ENCODE data around the gene INSL6.
"Not testable (repeated sequence)": the region's sequence is repeated elsewhere in the genome, so short reads cannot be mapped to it uniquely, and the experiment has no call there.

INSL6 gene

DNA sequence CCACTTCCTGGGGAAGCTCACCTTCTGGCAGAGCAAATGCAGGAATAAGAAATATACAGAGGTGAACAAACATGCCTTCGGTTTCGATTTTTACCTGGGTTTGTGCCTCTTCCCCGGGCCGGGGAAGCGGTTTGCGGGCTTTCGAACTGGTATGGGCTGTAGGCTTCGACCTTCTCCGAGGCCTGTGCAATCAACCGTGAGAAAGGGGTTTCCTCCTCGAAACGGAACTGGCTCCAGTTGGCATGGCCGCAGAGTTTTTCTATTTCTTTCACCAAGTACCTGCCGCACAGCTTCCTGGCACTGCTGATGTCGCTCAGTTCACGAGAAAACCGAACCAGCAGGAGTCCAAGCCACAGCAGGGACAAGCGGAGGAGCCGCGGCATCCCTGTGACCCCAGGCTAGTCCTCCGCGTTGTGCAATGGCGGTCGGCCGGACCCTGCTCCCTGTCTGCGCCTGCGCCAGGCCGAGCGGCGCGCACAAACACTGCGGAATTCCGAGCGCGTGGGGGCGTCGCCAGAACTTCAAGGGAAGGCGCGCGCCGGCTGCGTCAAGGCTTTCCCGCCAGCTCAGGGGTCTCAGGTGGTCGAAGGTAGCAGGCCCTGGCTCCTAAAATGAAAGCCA is at the start of gene INSL6:
Gene INSL6, minus strand, starts transcription at position 420 of the 621 bp plus-strand sequence. Its CDS starts 37 bp downstream, at position 383.
- DNase-seq: no peak

GRCh38 chr9:5231212-5231611 is 45.8 kb upstream of the INSL6 start, which contains the start of gene INSL4:
INSL4 (plus strand) TSS chr9:5231419; CDS start chr9:5231524, 105 bp downstream.
- DNase-seq: no peak

DNA sequence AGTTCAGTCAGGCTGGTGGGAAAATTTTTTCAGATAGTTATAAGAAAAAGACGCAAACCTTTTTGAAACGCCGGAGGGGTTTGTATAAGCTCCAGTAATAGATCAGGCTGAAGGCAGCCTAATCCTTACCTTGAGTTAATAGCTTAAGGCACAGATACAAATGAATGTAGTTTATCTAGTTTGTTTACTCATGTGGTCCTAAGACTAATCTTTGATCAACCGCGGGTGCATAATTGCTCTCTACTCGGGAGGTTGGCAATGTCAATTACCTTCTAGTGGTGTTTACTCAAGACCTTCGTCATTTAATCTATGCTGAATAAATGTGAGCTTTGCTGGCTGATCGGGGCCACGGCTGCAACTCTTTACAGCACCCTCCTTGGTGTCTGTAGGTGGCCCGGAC is 45.1 kb upstream of the INSL6 start:
- no peak for DNase-seq

- no peak for DNase-seq
These were observed 19.6 kb upstream of the INSL6 start for GRCh38 chr9:5205071-5205470.

- no peak for DNase-seq
These were observed 10.0 kb upstream of the INSL6 start for GRCh38 chr9:5195463-5195862.

DNA sequence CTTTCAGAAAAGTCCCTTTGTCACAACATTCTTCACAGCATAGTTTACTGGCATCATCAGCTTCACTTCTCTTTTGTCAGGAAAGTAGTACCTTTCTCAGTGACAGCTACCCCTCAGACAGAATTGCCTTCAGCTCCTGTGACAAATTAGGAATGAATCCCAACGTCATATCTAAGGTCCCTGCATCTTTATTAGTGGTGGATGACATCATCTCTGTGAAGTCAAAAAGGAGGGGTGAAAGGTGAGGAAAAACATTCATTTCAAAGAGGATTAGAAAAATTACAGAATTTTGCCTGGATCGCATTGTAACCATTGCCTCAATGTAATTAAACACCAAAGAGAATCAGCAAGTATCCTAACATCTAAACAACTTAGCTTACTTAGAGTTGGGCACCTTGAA is 7.9 kb upstream of the INSL6 start:
- no peak for DNase-seq

GRCh38 chr9:5191985-5192384 is 6.5 kb upstream of the INSL6 start:
- no peak for DNase-seq

DNA sequence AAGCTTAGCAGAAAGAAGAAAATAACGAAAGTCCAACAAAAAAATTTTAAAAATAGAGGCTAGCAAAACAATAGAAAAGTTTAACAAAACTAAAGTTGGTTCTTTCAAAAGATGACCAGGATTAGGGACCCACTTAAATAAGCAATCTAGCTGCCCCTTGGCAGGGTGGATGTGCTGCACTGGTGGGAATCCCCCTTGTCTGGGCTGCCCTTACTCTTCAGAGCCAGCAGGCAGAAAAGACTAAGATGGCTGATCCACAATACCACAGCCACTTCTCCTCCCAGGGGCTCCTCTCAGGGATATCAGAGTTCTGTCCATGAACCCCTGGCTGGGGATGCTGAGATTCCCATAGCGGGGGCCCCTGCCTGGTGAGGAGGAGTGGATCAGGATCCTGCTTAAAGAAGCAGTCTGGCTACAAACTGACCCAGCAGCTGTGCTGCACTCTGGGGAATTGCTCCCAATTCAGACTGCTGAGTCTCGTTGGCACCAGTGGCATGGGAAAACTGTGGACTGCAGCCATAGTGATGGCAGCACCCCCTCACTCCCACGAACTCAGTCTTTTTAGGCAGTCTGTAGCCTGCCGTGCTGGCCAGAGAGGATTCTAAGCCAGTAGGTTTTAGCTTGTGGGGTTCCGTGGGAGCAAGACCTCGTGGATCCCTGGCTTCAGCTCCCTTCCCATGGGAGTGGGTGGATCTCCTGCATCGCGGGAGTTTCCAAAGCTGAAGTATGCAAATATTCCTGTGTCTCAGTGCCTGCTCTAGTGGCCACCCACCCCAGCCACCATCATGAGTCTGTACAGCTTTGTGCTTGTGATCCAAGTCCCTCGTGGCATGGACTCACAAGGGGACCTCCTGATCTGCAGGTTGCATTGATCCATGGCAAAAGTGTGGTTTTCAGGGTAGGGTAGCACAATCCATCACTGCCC is 2.9 kb upstream of the INSL6 start:
- no peak for DNase-seq

- DNase-seq: peak; percentile 81
These were observed 1.2 kb upstream of the INSL6 start for GRCh38 chr9:5186416-5187169.

DNA sequence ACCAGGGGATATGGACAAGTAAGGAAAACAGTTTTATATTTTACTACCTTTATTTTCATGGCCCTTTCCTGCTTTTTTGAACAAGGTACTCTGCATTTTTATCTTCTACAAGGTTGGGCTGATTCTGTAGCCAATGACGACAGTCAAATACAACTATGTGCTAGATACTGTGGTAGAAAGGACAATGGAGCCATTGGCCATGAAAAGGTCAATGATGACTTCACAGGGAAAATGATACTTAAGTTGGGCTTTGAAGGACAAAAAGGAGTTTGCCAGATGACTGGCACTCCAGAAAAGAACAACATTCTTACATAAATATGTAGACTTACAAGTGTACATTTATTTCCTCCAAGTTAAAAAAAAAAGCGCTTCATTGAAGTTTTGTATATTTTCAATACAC is 663 bp downstream of the INSL6 start:
- DNase-seq: no peak

DNA sequence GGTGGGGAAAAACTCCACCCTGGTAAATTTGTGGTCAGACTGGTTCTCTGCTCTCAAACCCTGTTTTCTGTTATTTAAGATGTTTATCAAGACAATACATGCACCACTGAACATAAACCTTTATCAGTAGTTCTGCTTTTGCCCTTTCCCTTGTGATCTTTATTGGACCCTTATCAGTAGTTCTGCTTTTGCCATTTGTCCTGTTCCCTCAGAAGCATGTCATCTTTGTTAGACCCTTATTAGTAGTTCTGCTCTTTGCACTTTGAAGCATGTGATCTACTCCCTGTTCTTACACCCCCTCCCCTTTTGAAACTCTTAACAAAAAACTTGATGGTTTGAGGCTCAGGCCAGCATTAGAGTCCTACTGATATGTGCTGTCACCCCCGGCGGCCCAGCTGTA is 4.8 kb downstream of the INSL6 start:
- DNase-seq: not testable (repeated sequence)

GRCh38 chr9:5178126-5178805 is 7.2 kb downstream of the INSL6 start:
- DNase-seq: peak; percentile 61

- no peak for DNase-seq
These were observed 39.2 kb downstream of the INSL6 start for GRCh38 chr9:5146241-5146640.

GRCh38 chr9:5144217-5144616 is 41.2 kb downstream of the INSL6 start:
- DNase-seq: no peak

- DNase-seq: no peak
These were observed 45.3 kb downstream of the INSL6 start for GRCh38 chr9:5140151-5140550.

GRCh38 chr9:5122516-5122915 is 62.9 kb downstream of the INSL6 start:
- DNase-seq: no peak

GRCh38 chr9:5122116-5122515 is 63.3 kb downstream of the INSL6 start:
- no peak for DNase-seq

GRCh38 chr9:5113994-5114748 is 71.3 kb downstream of the INSL6 start:
- DNase-seq: no peak
